Occipital lobe (tissue), 2 donors: ENCODE measurements around the gene TLL1. TPM values are rescaled to one million over a fixed set of nuclear protein-coding genes. Genes with fewer than 3 reads are reported as not detected.

ENCODE experiments used
- DNase-seq: peaks from one replicate; lab custom pipeline; 2025; lab: John Stamatoyannopoulos, UW
- total RNA-seq: library from RNA; depleted of rRNA; stranded (reverse); fragments of >200 nt; gene quantifications from one replicate; pipeline ENCODE4 v1.2.3, GENCODE V29; 2014

Gene TLL1
- total RNA-seq, 1 donor from 2014 or later = 0.78 TPM

- DNase-seq = no peak
Measured at GRCh38 chr4:165971446-165971845, 98.4 kb downstream of the TLL1 start.

GRCh38 chr4:165971933-165972332 is 98.9 kb downstream of the TLL1 start:
- no peak for DNase-seq

- no peak for DNase-seq
Measured at GRCh38 chr4:165972747-165973146, 99.7 kb downstream of the TLL1 start.

- no peak for DNase-seq
Measured at GRCh38 chr4:165982934-165983333, 109.9 kb downstream of the TLL1 start.

- no peak for DNase-seq
Measured at GRCh38 chr4:165986956-165987698, 114.1 kb downstream of the TLL1 start.

GRCh38 chr4:165991325-165992180 is 118.5 kb downstream of the TLL1 start:
- no peak for DNase-seq

- DNase-seq = no peak
Measured at GRCh38 chr4:165992283-165992682, 119.2 kb downstream of the TLL1 start.

GRCh38 chr4:165994701-165995100 is 121.7 kb downstream of the TLL1 start:
- DNase-seq = no peak

GRCh38 chr4:166003811-166004210 is 130.8 kb downstream of the TLL1 start:
- no peak for DNase-seq

GRCh38 chr4:166006217-166006616 is 133.2 kb downstream of the TLL1 start:
- no peak for DNase-seq

GRCh38 chr4:166008510-166008909 is 135.5 kb downstream of the TLL1 start:
- DNase-seq = no peak

GRCh38 chr4:166012129-166013030 is 139.3 kb downstream of the TLL1 start:
- DNase-seq = no peak

- DNase-seq = no peak
Measured at GRCh38 chr4:166014411-166014810, 141.4 kb downstream of the TLL1 start.

GRCh38 chr4:166017804-166018203 is 144.8 kb downstream of the TLL1 start:
- DNase-seq = no peak

- DNase-seq = no peak
Measured at GRCh38 chr4:166019441-166020220, 146.6 kb downstream of the TLL1 start.

GRCh38 chr4:166021617-166022016 is 148.6 kb downstream of the TLL1 start:
- DNase-seq = no peak

GRCh38 chr4:166034965-166035364 is 161.9 kb downstream of the TLL1 start:
- no peak for DNase-seq

GRCh38 chr4:166039822-166040221 is 166.8 kb downstream of the TLL1 start:
- no peak for DNase-seq

- DNase-seq = no peak
Measured at GRCh38 chr4:166042510-166043055, 169.5 kb downstream of the TLL1 start.

- DNase-seq = no peak
Measured at GRCh38 chr4:166043801-166044200, 170.8 kb downstream of the TLL1 start.

- no peak for DNase-seq
Measured at GRCh38 chr4:166044871-166045270, 171.8 kb downstream of the TLL1 start.
